Kidney epithelial cell (primary cell): ENCODE data around the gene VWA1. TPM values are rescaled to one million over a fixed set of nuclear protein-coding genes. Genes with fewer than 3 reads are reported as not detected.
A peak's percentile ranks its signal among the peaks of the same experiment; 100 is the strongest.

ENCODE experiments used
- DNase-seq: peaks from one replicate; pipeline ENCODE4 v3.0.0-alpha.2; 2010; ENCODE audit warnings: low read depth
- H3K27me3 ChIP-seq: 2 replicates; pipeline ENCODE4 v1.6.0; 2011; ENCODE audit warnings: low read length; ENCODE audit not compliant: control insufficient read depth, insufficient read depth
- H3K36me3 ChIP-seq: 2 replicates; pipeline ENCODE4 v1.5.1; 2011; ENCODE audit warnings: low read length; ENCODE audit not compliant: control insufficient read depth, insufficient read depth
- H3K4me3 ChIP-seq: 2 replicates; pipeline ENCODE4 v1.5.1; 2011; ENCODE audit warnings: low read depth, mild to moderate bottlenecking, control low read depth, low read length
- CTCF ChIP-seq: IDR thresholded peaks from 2 replicates; pipeline ENCODE4 v1.5.1; 2011; ENCODE audit warnings: mild to moderate bottlenecking, moderate library complexity, low read length, control low read depth, inconsistent platforms; ENCODE audit not compliant: insufficient read depth, poor library complexity, severe bottlenecking
- total RNA-seq: library from RNA; depleted of rRNA; stranded (reverse); fragments of >200 nt; gene quantifications from 2 replicates; pipeline ENCODE4 v1.2.3, GENCODE V29; 2015

Gene VWA1
- total RNA-seq, 1 donor from 2014 or later = 27.6 TPM

DNA sequence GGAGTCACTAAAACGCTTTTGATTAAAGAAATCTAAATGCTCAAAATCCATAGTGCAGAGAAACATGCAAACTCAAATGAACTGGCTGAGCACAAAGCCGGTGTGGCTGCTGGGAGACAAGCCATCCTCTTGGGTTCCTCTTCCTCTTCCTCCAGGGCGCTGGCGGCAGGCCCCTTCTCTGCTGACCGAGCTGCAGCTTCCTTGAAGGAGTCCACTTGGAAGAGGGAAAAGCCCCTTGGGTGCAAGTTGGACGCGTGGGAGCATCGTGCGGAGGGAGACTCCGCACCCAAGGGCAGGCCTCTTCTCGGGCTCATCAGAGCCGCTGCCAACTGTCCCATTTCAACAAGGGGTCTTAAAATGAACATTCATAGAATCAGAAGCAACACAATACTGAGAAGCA, 44.3 kb upstream of the VWA1 start:
- Histone ChIP-seq H3K4me3 (no peak overlapping the region), H3K27me3 (no peaks in the 10 kb centered on the region), H3K36me3 (peaks cover 10% of the 10 kb centered on the region)
- DNase-seq = no peak
- no peak for TF ChIP-seq CTCF

- DNase-seq = no peak
- Histone ChIP-seq H3K36me3 (peaks cover 7% of the 10 kb centered on the region), H3K4me3 (no peak overlapping the region), H3K27me3 (no peaks in the 10 kb centered on the region)
- no peak for TF ChIP-seq CTCF
These were observed 42.5 kb upstream of the VWA1 start for GRCh38 chr1:1393014-1393413.

DNA sequence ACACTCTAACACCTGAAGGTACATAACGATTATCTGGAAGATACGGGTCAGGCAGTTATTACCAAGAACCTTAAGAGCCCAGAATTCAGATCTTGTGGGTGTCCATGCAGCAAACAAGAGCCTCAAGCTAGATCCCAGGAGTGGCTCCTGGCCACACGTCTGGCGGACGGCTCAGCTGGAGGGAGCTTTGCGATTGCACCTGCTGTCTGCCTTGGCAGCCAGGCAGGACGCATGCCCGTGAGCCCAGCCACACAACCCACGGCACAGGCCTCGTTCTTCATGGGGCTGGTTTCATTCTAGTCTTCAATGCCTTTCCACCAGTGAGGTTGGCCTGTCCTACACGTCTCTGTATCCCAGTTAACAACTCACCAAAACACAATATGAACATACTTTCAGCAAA, 42.1 kb upstream of the VWA1 start:
- no peak overlapping the region for H3K4me3 ChIP-seq
- TF ChIP-seq CTCF = no peak
- peaks cover 7% of the 10 kb centered on the region for H3K36me3 ChIP-seq
- no peak for DNase-seq
- no peaks in the 10 kb centered on the region for H3K27me3 ChIP-seq

DNA sequence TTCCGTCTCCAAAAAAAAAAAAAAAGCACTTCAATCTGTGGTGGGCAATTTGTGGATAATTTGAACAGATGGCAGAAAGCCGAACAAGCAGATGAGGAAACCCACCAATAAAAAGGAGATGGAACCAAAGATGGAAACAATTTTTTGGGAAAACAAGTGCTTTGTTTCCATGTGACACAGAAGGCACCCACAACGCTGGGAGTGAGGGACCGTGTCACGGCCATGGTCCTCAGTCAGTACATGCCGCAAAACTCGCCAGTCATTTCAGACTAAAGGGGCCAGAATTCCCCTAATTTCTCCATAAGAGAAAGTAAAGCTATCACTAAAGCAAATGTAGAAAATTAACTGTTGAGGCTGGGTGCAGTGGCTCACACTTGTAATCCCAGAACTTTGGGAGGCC, 41.4 kb upstream of the VWA1 start:
- TF ChIP-seq CTCF = no peak
- Histone ChIP-seq H3K4me3 (no peak overlapping the region), H3K27me3 (no peaks in the 10 kb centered on the region), H3K36me3 (peaks cover 7% of the 10 kb centered on the region)
- no peak for DNase-seq

- Histone ChIP-seq H3K27me3 (no peaks in the 10 kb centered on the region), H3K36me3 (peaks cover 8% of the 10 kb centered on the region), H3K4me3 (no peak overlapping the region)
- DNase-seq = no peak
- no peak for TF ChIP-seq CTCF
These were observed 40.3 kb upstream of the VWA1 start for GRCh38 chr1:1395166-1395565.

DNA sequence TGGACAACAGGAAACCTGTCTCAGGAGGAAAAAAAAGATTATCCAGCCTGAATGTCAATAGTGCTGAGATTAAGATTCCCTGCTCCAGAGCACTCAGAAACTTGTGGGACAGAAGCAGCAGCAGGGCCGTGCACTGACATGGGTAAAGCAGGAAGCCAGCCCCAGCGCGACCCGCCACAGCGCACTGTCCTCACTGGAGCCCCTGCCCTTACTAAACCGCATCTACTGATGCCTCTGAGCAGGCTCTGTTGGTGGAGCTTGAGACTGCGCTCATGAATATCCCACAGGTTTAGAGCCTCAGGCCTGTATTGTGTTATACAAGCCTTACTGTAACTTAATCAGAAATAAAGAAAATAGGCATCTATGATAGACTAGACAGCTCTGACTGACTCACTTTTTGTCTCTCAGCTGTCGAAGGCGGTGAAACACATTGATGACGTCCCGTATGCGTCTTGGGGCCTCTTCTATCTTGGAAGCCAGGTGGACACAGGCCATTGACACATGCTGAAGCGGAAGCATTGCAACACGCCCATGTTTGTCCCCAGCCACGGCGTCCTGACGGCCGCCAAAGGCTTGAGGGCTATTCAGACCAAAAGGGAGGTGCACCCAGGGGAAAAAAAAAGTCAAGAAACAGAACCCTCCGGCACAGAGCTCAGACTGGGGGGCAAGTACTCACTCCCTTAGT, 37.5 kb upstream of the VWA1 start:
- Histone ChIP-seq H3K4me3 (peak overlapping the region; percentile 96), H3K36me3 (peaks cover 10% of the 10 kb centered on the region), H3K27me3 (no peaks in the 10 kb centered on the region)
- TF ChIP-seq CTCF = no peak
- no peak for DNase-seq
